ENCODE results near the gene C4BPB. TPM values are rescaled to one million over a fixed set of nuclear protein-coding genes. Genes with fewer than 3 reads are reported as not detected.

C4BPB gene
- total RNA-seq, 1 donor: not detected

DNA sequence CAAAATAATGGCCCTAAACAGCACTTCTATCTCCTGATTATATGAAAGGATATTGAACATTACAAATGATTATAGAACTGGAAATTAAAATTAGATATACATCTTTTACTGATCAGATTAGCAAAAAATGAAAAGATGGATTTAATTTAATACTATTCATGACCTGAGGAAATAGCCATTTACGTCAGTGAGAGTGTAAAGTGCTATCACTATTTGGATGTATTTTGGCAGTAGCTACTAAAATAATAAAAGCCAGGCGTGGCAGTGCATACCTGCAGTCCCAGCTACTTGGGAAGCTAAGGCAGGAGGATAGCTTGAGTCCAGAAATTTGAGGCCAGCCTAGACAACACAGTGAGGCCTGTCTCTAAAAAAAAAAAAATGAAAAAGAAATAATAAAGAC lies 5.3 kb downstream of the C4BPB start:
- no peak for DNase-seq (ENCODE audit: low read depth)
- TF ChIP-seq, protein P1, sequence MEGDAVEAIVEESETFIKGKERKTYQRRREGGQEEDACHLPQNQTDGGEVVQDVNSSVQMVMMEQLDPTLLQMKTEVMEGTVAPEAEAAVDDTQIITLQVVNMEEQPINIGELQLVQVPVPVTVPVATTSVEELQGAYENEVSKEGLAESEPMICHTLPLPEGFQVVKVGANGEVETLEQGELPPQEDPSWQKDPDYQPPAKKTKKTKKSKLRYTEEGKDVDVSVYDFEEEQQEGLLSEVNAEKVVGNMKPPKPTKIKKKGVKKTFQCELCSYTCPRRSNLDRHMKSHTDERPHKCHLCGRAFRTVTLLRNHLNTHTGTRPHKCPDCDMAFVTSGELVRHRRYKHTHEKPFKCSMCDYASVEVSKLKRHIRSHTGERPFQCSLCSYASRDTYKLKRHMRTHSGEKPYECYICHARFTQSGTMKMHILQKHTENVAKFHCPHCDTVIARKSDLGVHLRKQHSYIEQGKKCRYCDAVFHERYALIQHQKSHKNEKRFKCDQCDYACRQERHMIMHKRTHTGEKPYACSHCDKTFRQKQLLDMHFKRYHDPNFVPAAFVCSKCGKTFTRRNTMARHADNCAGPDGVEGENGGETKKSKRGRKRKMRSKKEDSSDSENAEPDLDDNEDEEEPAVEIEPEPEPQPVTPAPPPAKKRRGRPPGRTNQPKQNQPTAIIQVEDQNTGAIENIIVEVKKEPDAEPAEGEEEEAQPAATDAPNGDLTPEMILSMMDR (IDR thresholded peaks at IDR 0.05; ENCODE audit: insufficient read depth, low read depth, low read length): no peak
- H3K4me3 ChIP-seq (ENCODE audit: low read depth, low read length): no peak overlapping the region

DNA sequence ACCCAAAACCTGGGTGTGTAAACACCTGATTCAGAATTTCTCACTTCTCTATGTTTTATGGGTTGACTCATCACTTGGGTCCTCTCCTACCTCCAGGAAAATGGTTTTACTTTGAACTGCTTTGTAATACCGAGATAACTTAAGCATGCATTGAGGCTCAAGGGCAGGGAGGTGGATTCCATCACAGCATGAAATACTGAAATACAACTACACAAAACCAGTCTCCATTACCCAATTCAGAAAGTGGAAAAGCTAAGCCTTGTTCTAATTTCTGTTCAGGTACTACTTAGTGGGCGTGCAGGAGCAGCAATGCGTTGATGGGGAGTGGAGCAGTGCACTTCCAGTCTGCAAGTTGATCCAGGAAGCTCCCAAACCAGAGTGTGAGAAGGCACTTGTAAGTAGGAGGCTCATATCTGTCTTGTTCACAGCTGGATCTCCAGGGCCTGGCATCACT lies 9.2 kb downstream of the C4BPB start:
- no peak for DNase-seq (ENCODE audit: low read depth)
- H3K4me3 ChIP-seq (ENCODE audit: low read depth, low read length): no peak overlapping the region
- TF ChIP-seq, protein P1 (IDR thresholded peaks at IDR 0.05; ENCODE audit: insufficient read depth, low read depth, low read length): no peak

DNA sequence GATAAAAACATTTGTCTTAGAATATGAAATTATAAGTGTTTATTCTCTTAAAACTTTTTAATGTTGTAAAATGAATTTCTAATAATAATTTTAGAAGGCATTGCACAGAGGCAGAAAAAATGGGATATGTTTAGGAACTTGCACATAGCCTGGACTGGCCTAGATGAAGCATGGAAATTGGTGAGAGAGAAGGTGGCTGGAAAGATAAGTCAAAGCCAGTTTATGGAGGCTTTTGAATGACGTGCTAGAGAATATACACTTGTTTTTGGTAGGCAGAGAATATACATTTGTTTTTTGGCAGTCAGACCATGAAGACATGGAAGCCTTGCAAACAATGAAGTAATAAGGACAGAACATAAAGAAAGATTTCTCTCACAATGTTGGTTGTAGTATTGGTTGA lies 13.1 kb downstream of the C4BPB start:
- H3K4me3 ChIP-seq (ENCODE audit: low read depth, low read length): no peak overlapping the region
- DNase-seq (ENCODE audit: low read depth): no peak
- TF ChIP-seq, protein P1 (IDR thresholded peaks at IDR 0.05; ENCODE audit: insufficient read depth, low read depth, low read length): no peak

DNA sequence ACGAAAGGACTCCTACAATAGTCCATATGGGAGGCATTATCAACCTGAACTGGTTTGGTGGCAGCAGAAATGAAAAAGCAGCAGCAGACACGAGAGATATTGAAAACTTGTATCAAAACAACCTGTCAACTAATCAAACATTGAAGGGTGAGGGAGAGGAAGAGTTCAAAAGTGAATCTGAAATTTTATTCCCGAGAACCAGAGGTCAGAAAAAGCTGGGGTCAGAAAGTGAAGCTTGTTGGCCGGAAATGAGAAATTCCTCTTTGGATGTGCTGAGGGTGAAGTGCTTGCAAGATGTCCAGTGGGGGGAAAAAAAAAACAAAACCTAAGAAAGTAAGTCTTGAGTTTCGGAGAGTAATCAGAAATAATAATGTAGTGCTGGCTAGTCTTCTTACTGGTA lies 13.5 kb downstream of the C4BPB start:
- H3K4me3 ChIP-seq (ENCODE audit: low read depth, low read length): no peak overlapping the region
- no peak for DNase-seq (ENCODE audit: low read depth)
- TF ChIP-seq, protein P1 (IDR thresholded peaks at IDR 0.05; ENCODE audit: insufficient read depth, low read depth, low read length): no peak

DNA sequence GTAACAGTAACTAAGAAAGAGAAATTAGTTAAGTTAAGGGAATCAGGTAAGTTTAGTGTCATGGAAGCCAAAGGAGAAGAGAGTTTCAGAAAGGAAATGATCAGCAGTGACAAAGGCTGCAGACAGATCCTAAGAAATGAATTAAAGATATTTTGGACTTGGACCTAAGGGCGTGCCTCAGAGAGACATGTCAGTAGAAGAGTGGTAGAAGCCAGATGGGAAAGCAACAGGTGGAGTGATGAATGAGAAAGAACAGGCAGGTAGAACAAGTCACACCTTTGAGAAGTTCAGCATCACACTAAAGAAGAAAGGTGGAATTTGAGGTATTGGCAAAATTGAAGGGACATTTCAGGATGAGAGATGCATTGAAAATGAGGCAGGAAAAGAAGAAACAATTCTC lies 14.0 kb downstream of the C4BPB start:
- TF ChIP-seq, protein P1 (IDR thresholded peaks at IDR 0.05; ENCODE audit: insufficient read depth, low read depth, low read length): no peak
- H3K4me3 ChIP-seq (ENCODE audit: low read depth, low read length): no peak overlapping the region
- DNase-seq (ENCODE audit: low read depth): no peak

DNA sequence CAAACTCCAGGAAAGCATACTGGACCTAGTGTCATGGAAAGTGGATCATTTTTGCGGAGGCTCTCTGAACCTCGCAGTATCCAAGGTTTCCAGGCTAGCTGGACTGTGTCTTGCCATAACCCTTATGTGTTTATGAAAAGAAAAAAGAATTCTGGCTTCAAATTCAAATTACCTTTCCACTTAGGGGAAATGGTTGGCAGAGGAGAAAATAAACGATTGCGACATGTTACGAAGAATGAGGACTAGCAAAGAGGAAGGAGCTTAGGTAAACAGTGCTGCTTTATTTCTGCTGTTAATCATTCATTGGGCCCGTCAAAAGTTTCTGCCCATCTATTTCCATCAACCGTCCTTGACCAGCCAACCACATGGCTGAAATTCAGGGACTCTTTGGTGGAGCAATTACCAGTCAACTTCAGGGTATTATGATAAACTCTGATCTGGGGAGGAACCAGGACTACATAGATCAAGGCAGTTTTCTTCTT lies 15.3 kb downstream of the C4BPB start, which contains the start of gene C4BPA:
TSS of gene C4BPA (plus strand) at position 342 of the 482 bp plus-strand sequence. CDS start 8,793 bp downstream, outside the sequence.
- H3K4me3 ChIP-seq (ENCODE audit: low read depth, low read length): no peak within 1 kb of the TSS
- no peak for DNase-seq (ENCODE audit: low read depth)
- TF ChIP-seq, protein P1 (IDR thresholded peaks at IDR 0.05; ENCODE audit: insufficient read depth, low read depth, low read length): no peak

DNA sequence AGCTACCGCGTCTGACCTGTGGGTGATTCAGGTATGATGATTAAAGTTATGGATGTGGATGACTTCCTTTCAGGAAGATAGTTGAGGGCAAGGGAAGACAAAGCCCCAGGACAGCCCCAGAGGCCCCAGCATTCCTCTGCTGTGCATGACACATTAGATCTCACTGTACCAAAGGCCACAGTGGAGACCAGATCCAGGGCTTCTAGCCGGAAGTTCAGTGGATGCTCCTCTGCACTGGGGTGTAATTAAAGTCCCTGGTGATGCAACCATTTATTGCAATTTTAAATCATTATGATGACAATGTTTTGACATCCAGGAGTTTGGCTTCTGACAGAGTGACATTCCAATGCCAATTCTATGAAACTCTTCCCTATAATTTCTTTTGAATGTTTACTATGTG lies 20.3 kb downstream of the C4BPB start:
- no peak overlapping the region for H3K4me3 ChIP-seq (ENCODE audit: low read depth, low read length)
- no peak for DNase-seq (ENCODE audit: low read depth)
- TF ChIP-seq, protein P1 (IDR thresholded peaks at IDR 0.05; ENCODE audit: insufficient read depth, low read depth, low read length): no peak
